ENCODE measurements around the gene DPY19L3.

The DPY19L3 gene

GRCh38 chr19:32377088-32377487, 28.5 kb upstream of the DPY19L3 start:
- TF ChIP-seq CTCF (IDR thresholded peaks at IDR 0.05) = peak; percentile 41; the same call in 1 of the 2 replicates

- no peak for TF ChIP-seq CTCF (IDR thresholded peaks at IDR 0.05)
Observed at GRCh38 chr19:32380269-32380668, 25.3 kb upstream of the DPY19L3 start.

GRCh38 chr19:32387701-32388392, 17.7 kb upstream of the DPY19L3 start:
- no peak for TF ChIP-seq CTCF (IDR thresholded peaks at IDR 0.05)

GRCh38 chr19:32388393-32388855, 17.1 kb upstream of the DPY19L3 start:
- TF ChIP-seq CTCF (IDR thresholded peaks at IDR 0.05) = no peak

GRCh38 chr19:32392901-32393300, 12.7 kb upstream of the DPY19L3 start:
- no peak for TF ChIP-seq CTCF (IDR thresholded peaks at IDR 0.05)

- no peak for TF ChIP-seq CTCF (IDR thresholded peaks at IDR 0.05)
Observed at GRCh38 chr19:32396046-32396652, 9.4 kb upstream of the DPY19L3 start.

GRCh38 chr19:32397671-32398101, 7.9 kb upstream of the DPY19L3 start:
- no peak for TF ChIP-seq CTCF (IDR thresholded peaks at IDR 0.05)

All from LNCAP (cell line).